HL-60 (cell line): Measurements from ENCODE around the gene TRMT44.

Experiments used
- DNase-seq, 2 experiments: peaks; one replicate each; pipeline ENCODE4 v3.0.0-alpha.2; 2010 to 2020; ENCODE audit warnings: low read depth in 1 of 2, low spot score in 1 of 2
- H3K27ac ChIP-seq: fragments of 250-450 bp; sonication (Bioruptor Pico); replicated peaks from 2 replicates; pipeline ENCODE4 v1.5.1; 2020; ENCODE audit warnings: mild to moderate bottlenecking, moderate library complexity
- H3K27me3 ChIP-seq: fragments of 250-450 bp; sonication (Bioruptor Pico); 2 replicates; pipeline ENCODE4 v1.5.1; 2021; ENCODE audit warnings: mild to moderate bottlenecking, moderate library complexity; ENCODE audit not compliant: insufficient read depth, poor library complexity, severe bottlenecking
- H3K4me3 ChIP-seq: replicated peaks from 2 replicates; pipeline ENCODE4 v1.5.1; 2011; ENCODE audit warnings: mild to moderate bottlenecking, control low read depth, low read length; ENCODE audit not compliant: insufficient read depth
- GABPA ChIP-seq: IDR thresholded peaks from 2 replicates; pipeline ENCODE4 v1.6.1; 2012; ENCODE audit warnings: low read depth
- POLR2AphosphoS5 ChIP-seq: IDR thresholded peaks from 2 replicates; pipeline ENCODE4 v1.6.1; 2012; ENCODE audit warnings: low read depth
- SPI1 ChIP-seq: IDR thresholded peaks from 2 replicates; pipeline ENCODE4 v1.6.1; 2012; ENCODE audit warnings: low read depth, mild to moderate bottlenecking, borderline replicate concordance
- TF ChIP-seq, protein P1 (sequence below): IDR thresholded peaks from one replicate; pipeline ENCODE4 v1.5.1; 2011; ENCODE audit warnings: low read length, control low read depth, inconsistent platforms; ENCODE audit not compliant: insufficient read depth
- TF ChIP-seq, protein P2 (sequence below): IDR thresholded peaks from 2 replicates; pipeline ENCODE4 v1.6.1; 2012; ENCODE audit warnings: low read depth; ENCODE audit not compliant: insufficient replicate concordance

TRMT44 gene

DNA sequence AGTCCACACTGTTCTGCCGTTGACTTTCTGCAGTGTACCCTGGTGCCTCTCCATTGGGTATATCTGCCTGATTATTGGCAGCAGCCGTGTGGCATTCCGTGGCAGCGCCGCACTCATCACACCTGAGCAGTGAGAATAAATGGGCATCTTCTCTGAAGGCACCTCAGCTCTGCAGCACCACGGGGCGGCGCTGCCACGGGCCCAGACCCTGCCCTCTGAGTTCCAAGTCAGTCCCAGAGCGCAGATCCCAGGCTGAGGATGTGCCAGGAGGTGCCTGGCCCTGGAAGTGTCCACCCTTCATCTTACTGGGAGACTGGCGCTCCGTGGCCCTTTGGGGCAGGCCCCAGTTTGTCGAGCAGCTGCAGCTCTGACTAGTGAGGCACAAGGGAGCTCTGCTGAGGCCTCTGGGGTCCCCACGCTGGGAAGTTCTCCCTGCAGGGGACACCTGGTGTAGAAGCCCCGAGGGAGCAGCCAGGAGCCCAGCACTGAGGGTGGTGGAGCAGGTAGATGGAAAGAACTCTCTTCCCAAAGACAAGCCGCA lies 36.6 kb downstream of the TRMT44 start:
- H3K4me3 ChIP-seq: no peak overlapping the region
- no peak for DNase-seq
- no peaks in the 10 kb centered on the region for H3K27me3 ChIP-seq
- H3K27ac ChIP-seq: no peak overlapping the region
- no peak for TF ChIP-seq SPI1
- TF ChIP-seq, protein P1, sequence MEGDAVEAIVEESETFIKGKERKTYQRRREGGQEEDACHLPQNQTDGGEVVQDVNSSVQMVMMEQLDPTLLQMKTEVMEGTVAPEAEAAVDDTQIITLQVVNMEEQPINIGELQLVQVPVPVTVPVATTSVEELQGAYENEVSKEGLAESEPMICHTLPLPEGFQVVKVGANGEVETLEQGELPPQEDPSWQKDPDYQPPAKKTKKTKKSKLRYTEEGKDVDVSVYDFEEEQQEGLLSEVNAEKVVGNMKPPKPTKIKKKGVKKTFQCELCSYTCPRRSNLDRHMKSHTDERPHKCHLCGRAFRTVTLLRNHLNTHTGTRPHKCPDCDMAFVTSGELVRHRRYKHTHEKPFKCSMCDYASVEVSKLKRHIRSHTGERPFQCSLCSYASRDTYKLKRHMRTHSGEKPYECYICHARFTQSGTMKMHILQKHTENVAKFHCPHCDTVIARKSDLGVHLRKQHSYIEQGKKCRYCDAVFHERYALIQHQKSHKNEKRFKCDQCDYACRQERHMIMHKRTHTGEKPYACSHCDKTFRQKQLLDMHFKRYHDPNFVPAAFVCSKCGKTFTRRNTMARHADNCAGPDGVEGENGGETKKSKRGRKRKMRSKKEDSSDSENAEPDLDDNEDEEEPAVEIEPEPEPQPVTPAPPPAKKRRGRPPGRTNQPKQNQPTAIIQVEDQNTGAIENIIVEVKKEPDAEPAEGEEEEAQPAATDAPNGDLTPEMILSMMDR: no peak

DNA sequence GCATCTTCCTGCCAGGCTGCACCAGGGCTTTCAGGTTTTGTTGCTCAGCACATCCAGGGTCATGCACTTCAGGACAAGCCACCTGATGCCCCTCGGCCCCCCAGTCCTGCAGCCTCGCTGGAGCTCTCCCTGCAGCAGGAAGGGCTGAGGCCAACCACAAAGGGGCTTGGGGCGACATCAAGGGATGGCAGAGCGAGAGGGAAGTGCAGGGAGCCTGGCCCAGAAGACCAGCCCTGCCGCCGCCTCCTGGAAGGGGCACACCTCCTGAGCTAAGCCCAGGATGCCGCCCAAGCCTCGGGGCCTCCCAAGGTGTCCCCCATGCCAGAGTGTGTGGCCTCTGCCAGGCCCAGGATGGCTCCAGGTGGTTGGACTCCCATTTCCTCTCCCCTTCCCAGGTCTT lies 37.1 kb downstream of the TRMT44 start:
- Histone ChIP-seq H3K4me3 (no peak overlapping the region), H3K27ac (no peak overlapping the region), H3K27me3 (no peaks in the 10 kb centered on the region)
- TF ChIP-seq, protein P2, sequence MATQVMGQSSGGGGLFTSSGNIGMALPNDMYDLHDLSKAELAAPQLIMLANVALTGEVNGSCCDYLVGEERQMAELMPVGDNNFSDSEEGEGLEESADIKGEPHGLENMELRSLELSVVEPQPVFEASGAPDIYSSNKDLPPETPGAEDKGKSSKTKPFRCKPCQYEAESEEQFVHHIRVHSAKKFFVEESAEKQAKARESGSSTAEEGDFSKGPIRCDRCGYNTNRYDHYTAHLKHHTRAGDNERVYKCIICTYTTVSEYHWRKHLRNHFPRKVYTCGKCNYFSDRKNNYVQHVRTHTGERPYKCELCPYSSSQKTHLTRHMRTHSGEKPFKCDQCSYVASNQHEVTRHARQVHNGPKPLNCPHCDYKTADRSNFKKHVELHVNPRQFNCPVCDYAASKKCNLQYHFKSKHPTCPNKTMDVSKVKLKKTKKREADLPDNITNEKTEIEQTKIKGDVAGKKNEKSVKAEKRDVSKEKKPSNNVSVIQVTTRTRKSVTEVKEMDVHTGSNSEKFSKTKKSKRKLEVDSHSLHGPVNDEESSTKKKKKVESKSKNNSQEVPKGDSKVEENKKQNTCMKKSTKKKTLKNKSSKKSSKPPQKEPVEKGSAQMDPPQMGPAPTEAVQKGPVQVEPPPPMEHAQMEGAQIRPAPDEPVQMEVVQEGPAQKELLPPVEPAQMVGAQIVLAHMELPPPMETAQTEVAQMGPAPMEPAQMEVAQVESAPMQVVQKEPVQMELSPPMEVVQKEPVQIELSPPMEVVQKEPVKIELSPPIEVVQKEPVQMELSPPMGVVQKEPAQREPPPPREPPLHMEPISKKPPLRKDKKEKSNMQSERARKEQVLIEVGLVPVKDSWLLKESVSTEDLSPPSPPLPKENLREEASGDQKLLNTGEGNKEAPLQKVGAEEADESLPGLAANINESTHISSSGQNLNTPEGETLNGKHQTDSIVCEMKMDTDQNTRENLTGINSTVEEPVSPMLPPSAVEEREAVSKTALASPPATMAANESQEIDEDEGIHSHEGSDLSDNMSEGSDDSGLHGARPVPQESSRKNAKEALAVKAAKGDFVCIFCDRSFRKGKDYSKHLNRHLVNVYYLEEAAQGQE: no peak
- TF ChIP-seq SPI1 (no peak), POLR2AphosphoS5 (no peak), GABPA (no peak)
- TF ChIP-seq, protein P1: no peak
- no peak for DNase-seq

DNA sequence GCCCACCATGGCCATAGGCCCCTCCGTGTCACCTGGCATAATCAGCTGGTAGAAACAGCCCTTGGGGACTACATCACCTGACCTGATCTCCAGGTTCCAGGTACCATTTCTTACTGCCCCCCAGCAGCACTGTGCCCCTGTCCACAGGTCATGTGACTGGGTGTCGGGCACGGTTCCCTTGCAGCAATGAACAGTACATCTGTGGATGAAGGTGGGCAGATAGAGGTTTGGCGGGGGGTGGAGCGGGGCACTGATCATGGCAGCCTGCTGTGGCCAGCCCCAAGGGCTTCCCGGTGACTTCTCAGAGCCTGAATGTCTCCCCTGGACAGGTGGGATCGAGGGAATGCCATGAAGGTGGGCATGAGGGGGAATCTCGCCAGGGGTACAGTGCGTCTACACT lies 37.8 kb downstream of the TRMT44 start:
- DNase-seq: no peak

More for the DNA sequence above, 37.8 kb downstream of the TRMT44 start:
- Histone ChIP-seq H3K4me3 (no peak overlapping the region), H3K27ac (no peak overlapping the region), H3K27me3 (no peaks in the 10 kb centered on the region)
- TF ChIP-seq GABPA (no peak), POLR2AphosphoS5 (no peak), SPI1 (no peak)
- TF ChIP-seq, protein P1: no peak
- TF ChIP-seq, protein P2: no peak
